Stomach (tissue), 4 donors: ENCODE results near the gene TRIM59.

Experiments
- CTCF ChIP-seq, 7 experiments: fragments of 450-650 bp in 4 of 7; fragments of 200-600 bp in 3 of 7; sonication (generic) in 3 of 7; IDR thresholded peaks; one replicate each; pipeline ENCODE4 v1.5.1; 2016 to 2019; ENCODE audit warnings: antibody characterized with exemption in 7 of 7, control low read depth in 2 of 7, mild to moderate bottlenecking in 1 of 7
- POLR2A ChIP-seq, 4 donors: fragments of 450-650 bp; IDR thresholded peaks; one replicate each; pipeline ENCODE4 v1.6.1; 2016; ENCODE audit warnings: antibody characterized with exemption in 4 of 4, control low read depth in 2 of 4, mild to moderate bottlenecking in 1 of 4, moderate library complexity in 1 of 4
- POLR2AphosphoS5 ChIP-seq, 3 donors: sonication (generic); formaldehyde crosslinking; IDR thresholded peaks; one replicate each; pipeline ENCODE4 v1.6.1; 2016; ENCODE audit warnings: antibody characterized with exemption in 3 of 3

- TF ChIP-seq CTCF (IDR thresholded peaks at IDR 0.05) (no peak), POLR2A (IDR thresholded peaks at IDR 0.05) (no peak), POLR2AphosphoS5 (IDR thresholded peaks at IDR 0.05) (no peak)
Measured at GRCh38 chr3:160403028-160403545, 46.5 kb downstream of the TRIM59 start.
